ENCODE data around the gene RALA.

Gene RALA

GRCh38 chr7:39650676-39651075 is 27.3 kb downstream of the RALA start:
- no peak for DNase-seq
- Histone ChIP-seq H3K4me3 (ENCODE audit: control insufficient read depth in 1 of 7, extremely low read depth in 1 of 7, insufficient read depth in 4 of 7, low read depth in 2 of 7, low read length in 6 of 7) (no peak overlapping the region), H3K36me3 (ENCODE audit: control insufficient read depth in 4 of 4, insufficient read depth in 4 of 4, low read length in 3 of 4) (peaks cover 0 to 24% (median 9%) of the 10 kb centered on the region in 4 experiments), H3K27me3 (replicated peaks in 2 of 5; ENCODE audit: control insufficient read depth in 4 of 5, insufficient read depth in 5 of 5, low read length in 4 of 5) (no peaks in the 10 kb centered on the region), H3K9me3 (ENCODE audit: control extremely low read depth in 1 of 5, control insufficient read depth in 4 of 5, insufficient read depth in 2 of 5, low read depth in 1 of 5, low read length in 4 of 5) (peaks cover 0 to 7% (median 4%) of the 10 kb centered on the region in 5 experiments), H3K4me1 (ENCODE audit: control extremely low read depth in 1 of 4, control insufficient read depth in 4 of 4, insufficient read depth in 4 of 4, low read length in 3 of 4) (no peaks in the 10 kb centered on the region), H3K27ac (ENCODE audit: insufficient read depth in 1 of 2, low read depth in 1 of 2, low read length in 2 of 2, poor library complexity in 1 of 2, severe bottlenecking in 2 of 2) (no peak overlapping the region)
- WGBS (ENCODE audit: insufficient coverage) = no CpG with 5 or more reads among the region's 4 CpGs
- CTCF ChIA-PET = interaction anchor here (1.0 to 1.2 kb wide), 3 partner anchors 10 to 94 kb away, joined by 3 to 7 read pairs (median 3); no protein-coding TSS in a partner anchor
- POLR2A ChIA-PET = interaction anchor here (0.6 kb wide), 1 partner anchor 14 kb away, joined by 3 read pairs; no protein-coding TSS in a partner anchor

DNA sequence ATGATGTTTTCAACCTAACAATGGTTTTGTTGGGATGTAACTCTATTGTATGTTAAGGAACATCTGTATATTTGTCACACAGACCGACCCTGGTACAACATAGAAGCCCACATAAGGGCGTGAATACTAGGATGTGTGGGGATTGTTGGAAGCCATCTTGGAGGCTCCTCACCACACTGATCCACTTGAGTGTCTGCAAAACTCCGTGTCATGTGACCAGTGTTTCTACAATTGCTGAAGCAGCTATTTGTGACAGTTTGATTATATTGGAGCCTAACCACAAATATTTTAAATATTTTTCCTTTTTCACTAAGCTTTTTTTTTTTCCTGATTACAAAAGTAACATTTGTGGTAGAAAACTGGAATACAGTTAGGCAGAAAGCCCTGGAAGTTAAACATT is 27.9 kb downstream of the RALA start:
- POLR2A ChIA-PET = no interaction called here
- WGBS (ENCODE audit: insufficient coverage) = 90% methylated on average over 2 of the region's 3 CpGs
- CTCF ChIA-PET = interaction anchor here (1.0 to 1.2 kb wide), 3 partner anchors 10 to 93 kb away, joined by 3 to 7 read pairs (median 3); no protein-coding TSS in a partner anchor
- Histone ChIP-seq H3K9me3 (ENCODE audit: control extremely low read depth in 1 of 5, control insufficient read depth in 4 of 5, insufficient read depth in 2 of 5, low read depth in 1 of 5, low read length in 4 of 5) (peaks cover 0 to 7% (median 4%) of the 10 kb centered on the region in 5 experiments), H3K27ac (ENCODE audit: insufficient read depth in 1 of 2, low read depth in 1 of 2, low read length in 2 of 2, poor library complexity in 1 of 2, severe bottlenecking in 2 of 2) (no peak overlapping the region), H3K4me1 (ENCODE audit: control extremely low read depth in 1 of 4, control insufficient read depth in 4 of 4, insufficient read depth in 4 of 4, low read length in 3 of 4) (no peaks in the 10 kb centered on the region), H3K27me3 (replicated peaks in 2 of 5; ENCODE audit: control insufficient read depth in 4 of 5, insufficient read depth in 5 of 5, low read length in 4 of 5) (no peaks in the 10 kb centered on the region), H3K36me3 (ENCODE audit: control insufficient read depth in 4 of 4, insufficient read depth in 4 of 4, low read length in 3 of 4) (peaks cover 0 to 24% (median 9%) of the 10 kb centered on the region in 4 experiments), H3K4me3 (ENCODE audit: control insufficient read depth in 1 of 7, extremely low read depth in 1 of 7, insufficient read depth in 4 of 7, low read depth in 2 of 7, low read length in 6 of 7) (no peak overlapping the region)
- no peak for DNase-seq

DNA sequence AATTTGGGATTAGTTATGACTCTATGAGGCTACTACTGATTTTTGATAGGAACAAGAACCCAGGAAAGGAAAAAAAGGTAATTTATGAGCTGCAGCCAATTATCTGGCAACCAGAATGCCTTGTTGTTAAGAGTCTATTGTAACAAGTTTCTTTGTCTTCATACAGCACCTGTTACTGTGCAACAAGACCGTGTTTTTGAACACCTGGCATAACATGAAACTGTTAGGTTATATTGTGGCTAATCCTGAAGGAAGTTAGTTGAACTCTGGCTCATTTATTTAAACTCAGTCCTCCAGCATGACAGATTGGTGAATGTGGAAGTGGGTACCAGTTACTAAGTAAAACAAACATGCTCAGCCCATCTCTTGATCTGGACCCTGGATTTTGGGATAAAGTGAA is 33.0 kb downstream of the RALA start:
- peaks cover 3 to 14% (median 5%) of the 10 kb centered on the region in 5 experiments for H3K9me3 ChIP-seq (ENCODE audit: control extremely low read depth in 1 of 5, control insufficient read depth in 4 of 5, insufficient read depth in 2 of 5, low read depth in 1 of 5, low read length in 4 of 5)
- peaks cover 0 to 3% (median 0%) of the 10 kb centered on the region in 4 experiments for H3K4me1 ChIP-seq (ENCODE audit: control extremely low read depth in 1 of 4, control insufficient read depth in 4 of 4, insufficient read depth in 4 of 4, low read length in 3 of 4)
- no peak overlapping the region for H3K4me3 ChIP-seq (ENCODE audit: control insufficient read depth in 1 of 7, extremely low read depth in 1 of 7, insufficient read depth in 4 of 7, low read depth in 2 of 7, low read length in 6 of 7)
- WGBS (ENCODE audit: insufficient coverage) = no CpG with 5 or more reads among the region's 1 CpG
- H3K27ac ChIP-seq (ENCODE audit: insufficient read depth in 1 of 2, low read depth in 1 of 2, low read length in 2 of 2, poor library complexity in 1 of 2, severe bottlenecking in 2 of 2) = no peak overlapping the region
- peak in 1 of 3 donors; percentile 26 for DNase-seq
- ChIA-PET CTCF (no interaction called here), POLR2A (no interaction called here)
- H3K36me3 ChIP-seq (ENCODE audit: control insufficient read depth in 4 of 4, insufficient read depth in 4 of 4, low read length in 3 of 4) = peaks cover 1 to 17% (median 9%) of the 10 kb centered on the region in 4 experiments
- no peaks in the 10 kb centered on the region for H3K27me3 ChIP-seq (replicated peaks in 2 of 5; ENCODE audit: control insufficient read depth in 4 of 5, insufficient read depth in 5 of 5, low read length in 4 of 5)

- no peak for DNase-seq
- Histone ChIP-seq H3K9me3 (ENCODE audit: control extremely low read depth in 1 of 5, control insufficient read depth in 4 of 5, insufficient read depth in 2 of 5, low read depth in 1 of 5, low read length in 4 of 5) (peaks cover 5 to 40% (median 13%) of the 10 kb centered on the region in 5 experiments), H3K4me3 (ENCODE audit: control insufficient read depth in 1 of 7, extremely low read depth in 1 of 7, insufficient read depth in 4 of 7, low read depth in 2 of 7, low read length in 6 of 7) (no peak overlapping the region), H3K4me1 (ENCODE audit: control extremely low read depth in 1 of 4, control insufficient read depth in 4 of 4, insufficient read depth in 4 of 4, low read length in 3 of 4) (peaks cover 0 to 3% (median 0%) of the 10 kb centered on the region in 4 experiments), H3K36me3 (ENCODE audit: control insufficient read depth in 4 of 4, insufficient read depth in 4 of 4, low read length in 3 of 4) (peaks cover 3 to 42% (median 19%) of the 10 kb centered on the region in 4 experiments), H3K27me3 (replicated peaks in 2 of 5; ENCODE audit: control insufficient read depth in 4 of 5, insufficient read depth in 5 of 5, low read length in 4 of 5) (no peaks in the 10 kb centered on the region), H3K27ac (ENCODE audit: insufficient read depth in 1 of 2, low read depth in 1 of 2, low read length in 2 of 2, poor library complexity in 1 of 2, severe bottlenecking in 2 of 2) (no peak overlapping the region)
- WGBS (ENCODE audit: insufficient coverage) = 100% methylated on average over 3 of the region's 5 CpGs
- ChIA-PET POLR2A (no interaction called here), CTCF (no interaction called here)
Measured at GRCh38 chr7:39659356-39660013, 36.1 kb downstream of the RALA start.

- 92% methylated on average over 6 of the region's 6 CpGs for WGBS (ENCODE audit: insufficient coverage)
- H3K9me3 ChIP-seq (ENCODE audit: control extremely low read depth in 1 of 5, control insufficient read depth in 4 of 5, insufficient read depth in 2 of 5, low read depth in 1 of 5, low read length in 4 of 5) = peaks cover 5 to 36% (median 10%) of the 10 kb centered on the region in 5 experiments
- ChIA-PET CTCF (no interaction called here), POLR2A (interaction anchor here (0.5 kb wide), 1 partner anchor 967 kb away, joined by 3 read pairs; no protein-coding TSS in a partner anchor)
- no peaks in the 10 kb centered on the region for H3K4me1 ChIP-seq (ENCODE audit: control extremely low read depth in 1 of 4, control insufficient read depth in 4 of 4, insufficient read depth in 4 of 4, low read length in 3 of 4)
- no peak overlapping the region for H3K4me3 ChIP-seq (ENCODE audit: control insufficient read depth in 1 of 7, extremely low read depth in 1 of 7, insufficient read depth in 4 of 7, low read depth in 2 of 7, low read length in 6 of 7)
- no peak overlapping the region for H3K27ac ChIP-seq (ENCODE audit: insufficient read depth in 1 of 2, low read depth in 1 of 2, low read length in 2 of 2, poor library complexity in 1 of 2, severe bottlenecking in 2 of 2)
- no peaks in the 10 kb centered on the region for H3K27me3 ChIP-seq (replicated peaks in 2 of 5; ENCODE audit: control insufficient read depth in 4 of 5, insufficient read depth in 5 of 5, low read length in 4 of 5)
- peaks cover 0 to 34% (median 19%) of the 10 kb centered on the region in 4 experiments for H3K36me3 ChIP-seq (ENCODE audit: control insufficient read depth in 4 of 4, insufficient read depth in 4 of 4, low read length in 3 of 4)
- DNase-seq = no peak
Measured at GRCh38 chr7:39661960-39662359, 38.6 kb downstream of the RALA start.

GRCh38 chr7:39663263-39663662 is 39.9 kb downstream of the RALA start:
- Histone ChIP-seq H3K9me3 (ENCODE audit: control extremely low read depth in 1 of 5, control insufficient read depth in 4 of 5, insufficient read depth in 2 of 5, low read depth in 1 of 5, low read length in 4 of 5) (peaks cover 5 to 36% (median 10%) of the 10 kb centered on the region in 5 experiments), H3K27me3 (replicated peaks in 2 of 5; ENCODE audit: control insufficient read depth in 4 of 5, insufficient read depth in 5 of 5, low read length in 4 of 5) (no peaks in the 10 kb centered on the region), H3K4me1 (ENCODE audit: control extremely low read depth in 1 of 4, control insufficient read depth in 4 of 4, insufficient read depth in 4 of 4, low read length in 3 of 4) (peaks cover 0 to 6% (median 3%) of the 10 kb centered on the region in 4 experiments), H3K4me3 (ENCODE audit: control insufficient read depth in 1 of 7, extremely low read depth in 1 of 7, insufficient read depth in 4 of 7, low read depth in 2 of 7, low read length in 6 of 7) (no peak overlapping the region), H3K36me3 (ENCODE audit: control insufficient read depth in 4 of 4, insufficient read depth in 4 of 4, low read length in 3 of 4) (peaks cover 0 to 34% (median 16%) of the 10 kb centered on the region in 4 experiments), H3K27ac (ENCODE audit: insufficient read depth in 1 of 2, low read depth in 1 of 2, low read length in 2 of 2, poor library complexity in 1 of 2, severe bottlenecking in 2 of 2) (no peak overlapping the region)
- DNase-seq = no peak
- CTCF ChIA-PET = no interaction called here
- POLR2A ChIA-PET = no interaction called here

GRCh38 chr7:39664057-39664456 is 40.7 kb downstream of the RALA start:
- H3K4me1 ChIP-seq (ENCODE audit: control extremely low read depth in 1 of 4, control insufficient read depth in 4 of 4, insufficient read depth in 4 of 4, low read length in 3 of 4) = peaks cover 0 to 6% (median 3%) of the 10 kb centered on the region in 4 experiments
- ChIA-PET POLR2A (interaction anchor here (0.6 kb wide), 1 partner anchor 14 kb away, joined by 3 read pairs; no protein-coding TSS in a partner anchor), CTCF (no interaction called here)
- no peak overlapping the region for H3K4me3 ChIP-seq (ENCODE audit: control insufficient read depth in 1 of 7, extremely low read depth in 1 of 7, insufficient read depth in 4 of 7, low read depth in 2 of 7, low read length in 6 of 7)
- H3K36me3 ChIP-seq (ENCODE audit: control insufficient read depth in 4 of 4, insufficient read depth in 4 of 4, low read length in 3 of 4) = peaks cover 0 to 34% (median 16%) of the 10 kb centered on the region in 4 experiments
- H3K27me3 ChIP-seq (replicated peaks in 2 of 5; ENCODE audit: control insufficient read depth in 4 of 5, insufficient read depth in 5 of 5, low read length in 4 of 5) = no peaks in the 10 kb centered on the region
- DNase-seq = no peak
- 73% methylated on average over 1 of the region's 1 CpG for WGBS (ENCODE audit: insufficient coverage)
- peaks cover 5 to 36% (median 10%) of the 10 kb centered on the region in 5 experiments for H3K9me3 ChIP-seq (ENCODE audit: control extremely low read depth in 1 of 5, control insufficient read depth in 4 of 5, insufficient read depth in 2 of 5, low read depth in 1 of 5, low read length in 4 of 5)
- H3K27ac ChIP-seq (ENCODE audit: insufficient read depth in 1 of 2, low read depth in 1 of 2, low read length in 2 of 2, poor library complexity in 1 of 2, severe bottlenecking in 2 of 2) = no peak overlapping the region

Measured in common myeloid progenitor, CD34-positive (primary cell).